NCI-H510A treated with DMSO at 0.1 percent for 48 hours (cell line): Measurements from ENCODE around the gene NKD2.
"Not testable (repeated sequence)": the region's sequence is repeated elsewhere in the genome, so short reads cannot be mapped to it uniquely, and the experiment has no call there.

Source experiments
- DNase-seq: peaks from one replicate; lab custom pipeline; 2025; lab: John Stamatoyannopoulos, UW

NKD2 gene

DNA sequence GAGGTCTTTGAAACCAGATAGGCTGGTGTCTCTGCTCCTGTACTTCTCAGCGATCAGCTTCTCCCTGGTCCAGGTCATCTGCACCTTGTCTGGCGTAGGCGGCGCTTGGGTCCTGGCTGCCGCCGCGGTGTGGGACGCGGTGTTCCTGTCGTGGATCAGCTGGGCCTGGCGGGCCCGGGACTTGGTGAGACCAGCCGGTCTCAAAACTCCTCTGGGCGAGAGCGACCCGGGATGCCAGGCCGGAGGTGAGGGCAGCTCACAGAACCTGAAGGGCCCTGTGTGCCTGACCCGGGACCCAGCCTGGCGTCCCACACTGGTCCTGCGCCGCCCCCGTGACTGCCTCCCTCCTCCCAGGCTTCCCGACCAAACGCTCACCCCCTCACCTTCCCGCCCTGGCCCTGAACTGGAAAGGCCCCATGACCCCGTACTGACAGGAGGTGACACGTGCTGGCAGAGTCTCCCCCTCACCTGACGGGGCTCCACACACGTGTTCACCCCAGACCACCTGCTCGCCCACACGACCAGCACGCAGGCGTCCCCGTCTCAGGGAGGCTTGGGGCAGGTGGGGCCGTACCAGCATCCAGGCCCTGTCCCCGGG is 49.0 kb downstream of the NKD2 start:
- DNase-seq: no peak

DNA sequence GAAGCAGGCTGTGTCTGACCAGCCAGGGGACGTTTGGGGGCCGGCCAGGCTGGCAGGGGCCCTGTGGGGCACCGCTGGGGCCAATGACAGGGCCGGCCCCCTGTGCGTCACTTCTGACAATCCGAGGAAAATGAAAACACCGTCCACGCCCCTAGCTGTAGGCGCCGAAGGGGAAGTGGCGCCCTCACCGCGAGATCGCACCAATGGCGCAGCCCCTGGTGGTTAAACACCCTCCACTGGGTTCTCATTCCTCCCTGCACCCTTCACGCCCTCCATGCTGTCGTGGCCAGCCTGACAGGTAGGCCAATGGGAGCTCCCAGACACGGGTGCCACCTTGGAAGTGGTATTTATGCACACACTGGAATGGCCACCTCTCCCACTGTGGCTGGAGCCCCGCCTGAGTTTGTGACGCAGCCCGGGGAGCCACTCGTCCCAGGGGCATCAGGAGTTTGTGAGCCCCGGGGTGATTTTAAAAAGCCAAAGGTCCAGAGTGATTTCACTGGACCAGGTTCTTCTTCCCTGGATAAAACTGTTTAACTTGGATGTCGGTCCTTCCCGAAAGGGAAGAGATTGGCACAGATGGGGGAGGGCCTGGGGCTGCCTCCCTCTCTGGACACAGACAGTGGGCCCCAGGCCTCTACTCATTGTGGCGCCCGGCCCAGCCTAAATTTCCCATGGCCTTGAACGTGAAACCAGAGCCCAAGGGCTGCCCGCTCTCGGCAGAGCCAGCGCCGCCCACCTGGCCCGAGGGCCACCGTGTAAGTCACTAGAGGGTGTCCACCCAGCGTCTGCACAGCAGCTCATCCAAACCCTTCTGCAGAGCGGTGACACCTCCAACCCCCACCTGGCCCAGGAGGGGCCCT is 49.7 kb downstream of the NKD2 start:
- DNase-seq: no peak

DNA sequence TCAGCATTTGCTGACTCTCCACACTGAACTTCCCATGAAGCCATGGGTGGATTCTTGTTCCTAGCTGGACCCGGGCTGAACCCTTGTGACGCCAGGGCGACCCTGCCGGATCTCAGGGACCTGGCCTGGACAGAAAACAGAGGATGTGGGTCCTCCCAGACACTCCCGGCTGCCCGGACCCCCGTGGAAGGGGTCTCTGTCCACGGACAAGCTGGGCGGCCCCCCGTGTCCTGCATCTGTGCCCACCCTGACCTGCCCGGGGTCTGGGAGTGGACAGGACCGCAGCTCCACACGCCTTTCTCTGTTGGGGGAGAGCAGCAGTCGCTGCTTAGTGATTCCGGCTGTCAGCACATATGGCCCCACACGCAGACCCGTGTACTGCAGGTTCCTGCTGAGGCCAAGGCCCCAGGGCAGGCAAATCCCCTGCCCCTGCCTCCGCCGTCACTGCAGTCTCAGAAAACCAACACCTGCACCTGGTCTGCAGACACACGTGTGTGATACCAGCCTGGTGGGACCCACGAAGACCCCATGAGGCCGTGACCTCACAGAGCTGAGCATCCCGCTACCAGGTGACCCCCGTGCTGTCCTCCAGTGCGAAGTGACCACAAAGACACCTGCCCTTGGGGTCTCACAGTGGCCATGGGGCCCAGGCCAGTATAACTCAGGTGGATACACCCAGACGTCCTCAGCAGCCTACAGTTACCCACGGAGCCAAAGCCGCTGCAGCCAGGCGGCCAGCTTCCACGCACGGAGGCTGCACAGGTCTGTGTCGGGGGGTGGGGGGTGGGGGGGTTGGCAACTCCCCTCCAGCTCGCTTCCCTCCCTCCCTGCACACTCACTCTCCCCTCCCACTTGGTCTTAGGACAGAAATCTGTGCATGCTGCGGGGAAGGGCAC is 50.6 kb downstream of the NKD2 start:
- DNase-seq: no peak

DNA sequence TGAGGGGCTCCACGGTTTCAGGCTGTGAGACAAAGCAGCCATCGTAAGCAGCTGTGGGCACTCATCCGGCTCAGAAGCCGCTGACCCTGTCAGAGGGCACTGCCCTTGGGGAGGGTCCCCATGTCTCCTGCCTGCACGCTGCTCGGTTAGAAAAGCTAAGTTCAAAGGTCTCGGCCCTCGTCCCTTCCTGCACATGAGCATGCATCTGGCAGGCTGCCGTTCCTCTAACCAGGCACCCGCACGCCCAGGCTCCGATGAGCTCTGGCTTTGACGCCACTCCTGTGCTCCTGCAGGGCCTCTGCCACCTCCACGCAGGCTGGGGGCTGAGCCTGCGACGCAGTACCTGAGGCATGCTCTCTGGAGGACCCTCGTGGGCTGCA is 51.3 kb downstream of the NKD2 start:
- no peak for DNase-seq

DNA sequence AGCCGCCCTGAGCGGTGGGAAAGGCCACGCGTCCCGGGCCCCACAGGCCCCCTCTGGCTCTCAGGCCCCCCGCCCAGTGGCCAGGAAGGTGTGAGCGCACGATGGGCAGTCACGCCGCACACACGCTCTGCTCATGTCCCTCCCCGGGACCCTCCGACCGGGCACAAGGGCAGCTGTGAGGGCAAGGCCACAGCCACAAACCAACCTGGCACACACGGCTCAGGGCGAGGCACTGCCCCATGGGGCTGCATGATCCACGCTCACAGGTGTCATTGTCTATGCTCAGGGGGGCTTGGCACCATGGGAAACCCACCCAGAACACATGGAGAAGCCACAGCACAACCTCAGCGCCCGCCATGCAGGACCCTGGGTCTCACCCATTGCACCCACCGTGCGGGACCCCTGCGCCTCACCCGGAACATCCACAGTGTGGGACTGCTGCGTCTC is 52.0 kb downstream of the NKD2 start:
- no peak for DNase-seq

DNA sequence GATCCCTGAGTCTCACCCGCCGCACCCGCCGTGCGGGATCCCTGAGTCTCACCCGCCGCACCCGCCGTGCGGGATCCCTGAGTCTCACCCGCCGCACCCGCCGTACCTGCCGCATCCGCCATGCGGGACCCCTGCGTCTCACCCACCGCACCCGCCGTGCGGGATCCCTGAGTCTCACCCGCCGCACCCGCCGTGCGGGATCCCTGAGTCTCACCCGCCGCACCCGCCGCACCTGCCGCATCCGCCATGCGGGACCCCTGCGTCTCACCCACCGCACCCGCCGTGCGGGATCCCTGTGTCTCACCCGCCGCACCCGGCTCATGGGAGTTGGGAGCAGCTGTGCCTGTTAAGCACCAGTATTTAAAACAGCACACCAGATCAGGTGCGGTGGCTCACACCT is 52.7 kb downstream of the NKD2 start:
- DNase-seq: not testable (repeated sequence)

DNA sequence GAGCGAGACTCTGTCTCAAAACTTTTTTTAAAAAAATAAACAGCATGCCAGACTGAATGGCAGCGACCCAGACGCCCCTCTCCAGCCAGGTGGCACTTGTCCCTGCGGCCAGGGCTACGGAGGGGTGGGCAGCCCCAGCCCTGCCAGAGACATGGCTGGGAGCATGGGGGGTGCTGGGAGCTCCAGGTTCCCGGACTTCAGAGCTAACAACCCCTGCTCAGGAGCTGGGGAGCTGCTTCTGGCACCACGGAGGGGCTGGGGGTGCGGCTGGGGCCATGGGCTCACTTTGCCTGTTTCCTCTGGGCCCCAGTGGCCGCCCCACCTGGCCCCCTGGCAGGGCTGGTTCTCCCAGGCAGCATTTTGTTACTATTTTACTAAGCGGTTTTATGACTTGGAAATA is 53.3 kb downstream of the NKD2 start:
- DNase-seq: no peak

DNA sequence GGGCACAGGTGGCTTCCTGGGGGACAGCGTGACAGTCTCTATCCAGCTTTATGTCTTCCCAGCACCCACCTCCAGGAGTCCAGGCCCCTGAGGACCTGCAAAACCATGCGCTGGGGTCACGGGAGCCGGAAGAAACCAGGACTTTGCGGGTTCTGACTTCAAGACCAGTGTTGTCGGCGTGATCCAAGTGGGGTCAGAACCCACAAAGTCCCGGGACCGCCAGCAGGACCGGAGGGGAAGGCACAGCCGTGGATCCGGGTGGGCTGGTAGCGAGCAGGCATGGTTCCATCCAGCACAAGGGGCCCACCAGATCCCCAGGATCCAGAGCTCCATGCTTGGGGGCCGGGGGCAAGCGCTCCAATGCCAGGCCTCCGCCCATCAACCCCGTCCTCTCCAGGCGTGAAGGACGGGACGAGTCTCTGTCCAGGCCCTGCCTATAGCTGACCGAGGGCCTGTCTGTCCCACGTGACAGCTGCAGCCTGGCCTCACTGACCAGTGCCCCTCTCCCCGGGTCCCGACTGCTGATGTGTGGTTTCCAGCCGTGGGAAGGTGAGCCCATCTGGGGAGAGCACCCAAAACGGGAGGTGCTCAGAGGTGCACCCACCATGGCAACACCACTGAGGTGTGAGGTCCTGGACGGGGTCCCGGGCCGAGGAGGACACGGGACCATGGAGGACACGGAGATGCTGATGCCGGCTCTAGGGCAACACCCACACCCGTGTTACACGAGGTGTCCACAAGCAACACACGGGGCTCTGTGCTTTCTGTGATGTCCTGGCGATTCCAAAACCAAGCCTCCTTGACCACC is 54.4 kb downstream of the NKD2 start:
- DNase-seq: no peak

DNA sequence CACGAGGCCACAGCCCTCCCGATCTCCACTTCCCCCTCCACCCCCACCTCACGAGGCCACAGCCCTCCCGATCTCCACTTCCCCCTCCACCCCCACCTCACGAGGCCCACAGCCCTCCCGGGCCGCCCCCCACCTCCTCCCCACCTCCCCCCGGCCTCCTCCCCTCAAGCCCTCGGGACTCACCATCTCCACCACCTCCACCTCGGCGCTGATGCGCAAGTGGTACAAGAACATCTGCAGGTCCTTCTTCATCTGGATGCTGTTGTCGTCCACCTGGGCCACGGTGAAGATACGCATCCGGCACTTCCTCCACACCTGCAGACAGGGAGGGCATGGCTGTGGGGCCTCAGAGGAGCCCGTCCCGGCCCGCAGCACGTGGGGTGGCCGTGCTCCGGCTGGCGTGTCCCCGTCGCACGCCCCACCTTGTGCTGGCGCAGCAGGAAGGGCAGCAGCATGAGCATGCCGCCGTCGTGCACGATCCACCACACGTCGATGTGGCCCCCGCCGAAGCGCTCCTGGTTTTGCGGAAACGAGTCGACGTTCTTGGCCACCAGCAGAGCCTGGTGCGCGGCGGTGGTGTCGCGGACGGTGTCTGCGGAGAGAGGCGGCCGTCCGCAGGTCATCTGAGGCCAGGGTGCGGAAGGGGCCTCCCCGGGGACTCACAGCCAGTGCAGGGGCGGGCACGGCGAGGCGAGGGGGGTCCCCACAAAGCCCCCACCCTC is 55.2 kb downstream of the NKD2 start:
- no peak for DNase-seq

DNA sequence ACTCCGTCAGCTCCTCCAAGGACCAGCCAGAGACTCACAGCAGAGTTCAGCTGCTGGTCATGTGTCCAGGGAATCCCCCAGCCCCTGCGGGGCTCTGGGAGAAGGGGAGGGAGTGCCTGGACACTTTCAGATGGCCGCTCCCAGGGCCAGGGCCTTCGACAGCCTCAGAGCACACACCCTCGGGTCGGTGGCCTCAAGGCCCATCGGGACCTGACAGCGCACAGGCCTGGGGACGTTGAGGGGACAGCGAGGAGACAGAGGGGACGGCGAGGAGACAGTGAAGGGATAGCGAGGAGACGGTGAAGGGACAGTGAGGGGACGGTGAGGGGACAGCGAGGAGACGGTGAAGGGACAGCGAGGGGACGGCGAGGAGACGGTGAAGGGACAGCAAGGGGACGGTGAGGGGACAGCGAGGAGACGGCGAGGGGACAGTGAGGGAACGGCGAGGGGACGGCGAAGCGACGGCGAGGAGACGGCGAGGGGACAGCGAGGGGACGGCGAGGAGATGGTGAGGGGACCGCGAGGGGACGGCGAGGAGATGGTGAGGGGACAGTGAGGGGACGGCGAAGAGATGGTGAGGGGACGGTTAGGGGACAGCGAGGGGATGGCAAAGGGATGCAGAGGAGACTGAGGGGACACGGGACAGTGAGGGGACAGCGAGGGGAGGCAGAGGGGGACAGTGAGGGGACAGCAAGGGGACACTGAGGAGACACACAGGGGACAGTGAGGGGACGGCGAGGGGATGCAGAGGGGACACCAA is 56.0 kb downstream of the NKD2 start:
- DNase-seq: no peak

DNA sequence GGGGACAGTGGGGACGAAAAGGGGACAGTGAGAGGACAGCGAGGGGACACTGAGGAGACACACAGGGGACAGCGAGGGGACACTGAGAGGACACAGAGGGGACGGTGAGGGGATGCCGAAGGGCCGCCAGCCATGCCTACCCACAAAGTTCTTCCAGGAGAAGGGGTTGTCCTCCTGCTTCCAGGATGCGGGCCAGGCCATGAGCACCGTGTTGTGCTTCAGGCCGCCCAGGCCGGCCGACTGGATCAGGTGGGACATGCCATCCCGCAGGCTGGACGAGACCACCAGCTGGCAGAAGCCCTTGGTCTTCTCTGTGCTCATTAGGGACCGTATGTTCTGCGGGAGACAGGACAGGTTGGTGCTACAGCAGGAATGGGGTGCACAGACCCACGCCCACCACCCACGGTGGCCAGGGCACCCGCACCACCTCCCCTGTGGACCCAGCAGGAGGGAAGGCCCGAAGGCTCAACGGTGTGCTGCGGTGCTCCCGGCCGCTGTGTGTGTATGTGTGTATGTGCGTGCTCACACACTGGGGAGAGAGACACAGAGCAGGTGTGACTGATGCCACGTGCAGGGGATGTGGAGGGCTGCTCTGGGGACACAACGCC is 56.6 kb downstream of the NKD2 start:
- no peak for DNase-seq

DNA sequence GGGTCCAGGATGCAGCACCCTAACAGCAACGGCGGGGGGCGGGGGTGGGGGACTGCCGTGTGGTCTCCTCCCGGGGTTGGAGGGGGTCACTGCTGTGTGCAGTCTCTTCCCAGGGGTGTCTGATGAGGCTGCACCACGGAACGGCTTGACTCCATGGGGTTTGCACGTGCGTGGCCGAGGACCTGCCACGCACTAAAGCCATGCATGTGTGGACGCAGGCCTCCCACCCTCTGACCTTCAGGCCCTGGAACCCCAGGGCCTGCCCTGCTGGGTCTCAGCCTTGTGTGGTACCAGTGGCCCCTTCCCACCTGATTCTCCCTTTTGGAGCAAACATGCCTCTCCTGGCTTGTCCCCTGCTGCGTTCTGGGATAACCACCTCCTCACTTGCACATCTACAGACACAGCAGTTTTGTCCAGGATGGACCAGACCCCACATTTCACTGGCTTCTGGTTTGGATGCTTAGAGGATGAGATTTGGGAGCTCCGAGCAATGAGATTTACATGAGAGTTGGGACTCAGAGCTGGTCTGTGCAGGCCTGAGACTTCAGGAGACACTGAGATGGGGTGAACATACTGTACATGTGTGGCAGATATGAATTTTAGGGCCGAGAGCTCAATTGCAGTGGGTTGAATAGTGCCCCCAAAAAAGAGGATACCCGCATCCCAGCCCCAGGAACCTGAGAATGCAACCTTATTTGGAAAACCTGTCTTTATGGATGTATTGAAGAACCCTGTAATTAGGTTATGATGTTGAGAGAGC is 57.5 kb downstream of the NKD2 start:
- DNase-seq: no peak

DNA sequence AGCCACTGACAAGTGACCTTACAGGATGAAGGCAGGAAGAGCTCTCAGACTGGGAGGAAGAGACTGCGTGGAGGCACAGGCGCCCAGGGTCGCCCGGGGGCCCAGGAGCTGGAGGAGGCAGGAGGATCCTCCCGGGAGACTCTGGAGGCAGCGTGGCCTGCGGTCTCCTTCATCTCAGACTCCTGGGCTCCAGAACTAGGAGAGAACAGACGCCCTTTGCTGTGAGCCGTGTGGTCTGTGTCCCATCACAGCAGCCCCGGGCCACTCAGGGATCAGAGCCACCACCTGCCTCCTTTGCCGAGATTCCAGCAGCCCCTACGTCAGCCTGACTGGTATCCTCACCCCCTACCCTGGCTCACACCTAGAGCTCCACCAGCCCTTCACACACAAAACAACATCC is 58.1 kb downstream of the NKD2 start:
- no peak for DNase-seq

DNA sequence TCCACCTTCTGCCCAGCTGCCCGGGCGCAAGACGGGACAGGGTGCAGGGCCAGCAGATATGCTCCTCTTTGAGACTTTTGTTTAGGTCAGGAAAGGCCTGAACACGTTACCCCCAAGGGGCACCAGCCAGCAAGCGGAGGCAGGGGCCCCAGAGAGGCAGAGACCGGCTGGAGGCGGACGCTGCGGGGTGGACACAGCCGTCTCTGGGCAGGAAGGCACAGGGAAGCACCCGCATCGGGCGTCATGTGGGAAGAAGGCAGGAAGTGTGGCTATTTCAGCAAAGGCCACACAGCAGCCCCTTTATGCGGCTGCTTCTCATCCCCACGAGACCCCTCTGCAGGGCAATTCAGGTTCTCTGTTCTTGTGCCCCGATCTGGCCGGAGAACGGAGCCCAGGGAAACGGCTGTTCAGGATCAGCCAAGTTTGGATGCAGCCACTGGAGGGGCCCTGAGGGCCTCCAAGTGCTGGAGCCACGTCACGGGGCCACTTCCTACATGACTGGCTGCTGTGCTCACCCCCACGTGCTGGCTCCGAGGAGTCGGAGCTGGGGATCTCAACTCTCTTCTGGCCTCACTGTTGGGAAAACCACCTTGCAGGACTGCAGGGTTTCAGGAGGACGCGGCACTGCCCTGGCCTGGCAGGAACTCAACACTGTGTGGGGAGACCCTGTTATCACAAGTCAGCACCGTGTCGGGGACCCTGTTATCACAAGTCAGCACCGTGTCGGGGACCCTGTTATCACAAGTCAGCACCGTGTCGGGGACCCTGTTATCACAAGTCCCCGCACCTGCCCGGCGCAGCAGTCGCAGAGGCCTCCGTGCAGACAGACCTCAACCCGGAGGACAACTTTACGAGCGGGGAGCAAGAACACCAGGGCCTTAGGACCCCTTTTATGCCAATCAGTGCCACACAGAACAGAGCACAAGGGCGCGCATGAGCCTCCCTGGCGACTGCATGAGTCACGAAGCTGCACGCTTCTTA is 58.8 kb downstream of the NKD2 start:
- DNase-seq: no peak

DNA sequence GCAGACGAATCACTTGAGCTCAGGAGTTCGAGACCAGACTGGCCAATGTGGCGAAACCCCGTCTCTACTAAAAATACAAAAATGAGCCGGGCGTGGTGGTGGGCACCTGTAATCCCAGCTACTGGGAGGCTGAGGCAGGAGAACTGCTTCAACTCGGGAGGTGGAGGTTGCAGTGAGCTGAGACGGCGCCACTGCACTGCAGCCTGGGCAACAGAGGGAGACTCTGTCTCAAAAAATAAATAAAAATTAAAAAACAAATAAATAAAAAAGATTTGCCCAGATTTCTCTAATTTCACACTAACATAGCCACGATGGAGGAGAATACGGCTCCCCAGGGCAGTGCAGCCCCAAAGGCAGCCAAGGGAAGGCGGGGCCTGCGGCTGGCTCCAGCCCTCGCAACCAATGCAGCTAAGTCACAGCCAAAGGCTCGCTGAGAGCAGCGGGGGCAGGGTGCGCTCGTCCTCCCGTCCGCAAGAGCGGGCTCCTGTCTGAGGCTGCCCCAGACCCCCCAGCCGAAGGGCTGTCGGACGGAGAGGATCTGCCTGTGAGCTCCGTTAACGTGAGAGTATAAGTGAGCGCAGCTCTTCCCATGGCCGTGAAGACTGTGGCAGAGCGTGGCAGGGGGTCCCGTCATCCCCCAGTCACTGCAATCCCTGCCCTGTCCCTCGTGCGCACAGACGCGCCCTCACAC is 59.7 kb downstream of the NKD2 start:
- DNase-seq: no peak

DNA sequence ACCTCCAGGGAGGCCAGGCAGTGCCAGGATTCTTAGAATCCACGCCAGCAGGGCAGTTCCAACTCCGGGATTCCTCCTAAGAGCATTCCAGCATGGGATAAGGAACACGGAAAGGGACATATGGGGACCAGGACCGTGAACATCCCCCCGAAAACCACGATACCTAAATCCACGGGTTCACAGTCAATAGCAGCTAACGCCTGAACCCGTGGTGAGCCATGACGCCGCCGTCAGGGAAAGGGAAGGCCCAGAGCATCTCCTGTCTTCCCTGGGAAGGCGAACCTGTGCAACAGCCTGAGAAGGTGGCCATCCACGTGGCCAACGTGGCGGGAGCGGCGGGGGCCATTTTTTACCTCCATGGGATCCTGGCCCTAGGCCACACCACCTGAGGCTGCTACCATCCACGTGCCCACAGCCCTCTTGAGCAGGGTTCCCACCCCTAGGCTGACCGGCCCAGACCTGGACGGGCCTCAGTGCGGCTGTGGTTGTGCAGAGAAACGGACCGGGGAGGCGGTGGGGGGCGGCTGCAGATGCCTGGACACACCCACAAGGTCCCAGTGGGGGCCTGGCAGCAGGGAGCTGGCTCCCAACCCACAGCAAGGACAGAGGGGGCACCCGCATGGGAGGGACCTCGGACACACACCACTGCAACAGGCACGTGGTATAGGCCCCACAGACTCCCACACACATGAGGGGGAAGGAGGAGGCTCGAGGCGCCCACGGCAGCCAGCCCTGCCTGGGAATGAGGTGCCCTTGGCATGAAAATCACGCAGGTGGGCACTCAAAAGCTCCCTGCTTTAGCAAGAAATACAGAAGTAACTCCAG is 60.5 kb downstream of the NKD2 start:
- DNase-seq: no peak

DNA sequence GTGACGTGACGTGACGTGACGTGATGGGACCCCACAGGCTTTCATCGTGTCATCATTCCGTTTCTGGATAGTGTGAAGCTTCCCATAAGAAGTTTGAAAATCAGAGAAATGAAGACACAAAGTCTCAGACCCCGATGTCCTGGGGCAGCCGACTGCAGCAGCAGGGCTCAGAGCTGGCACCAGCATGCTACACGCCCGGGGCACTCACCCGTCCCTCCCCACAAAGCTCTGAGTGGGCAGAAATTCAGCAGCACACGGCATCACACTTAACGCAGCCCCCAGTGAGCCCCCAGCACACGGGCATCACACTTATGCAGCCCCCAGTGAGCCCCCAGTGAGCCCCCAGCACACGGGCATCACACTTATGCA is 61.1 kb downstream of the NKD2 start:
- DNase-seq: no peak
